ENCODE results near the gene TRAIP. TPM values are rescaled to one million over a fixed set of nuclear protein-coding genes. Genes with fewer than 3 reads are reported as not detected.
"Not testable (repeated sequence)": the region's sequence is repeated elsewhere in the genome, so short reads cannot be mapped to it uniquely, and the experiment has no call there.

The TRAIP gene
- total RNA-seq, 2 experiments from 2014 or later, result 22.7 to 25.3 TPM

DNA sequence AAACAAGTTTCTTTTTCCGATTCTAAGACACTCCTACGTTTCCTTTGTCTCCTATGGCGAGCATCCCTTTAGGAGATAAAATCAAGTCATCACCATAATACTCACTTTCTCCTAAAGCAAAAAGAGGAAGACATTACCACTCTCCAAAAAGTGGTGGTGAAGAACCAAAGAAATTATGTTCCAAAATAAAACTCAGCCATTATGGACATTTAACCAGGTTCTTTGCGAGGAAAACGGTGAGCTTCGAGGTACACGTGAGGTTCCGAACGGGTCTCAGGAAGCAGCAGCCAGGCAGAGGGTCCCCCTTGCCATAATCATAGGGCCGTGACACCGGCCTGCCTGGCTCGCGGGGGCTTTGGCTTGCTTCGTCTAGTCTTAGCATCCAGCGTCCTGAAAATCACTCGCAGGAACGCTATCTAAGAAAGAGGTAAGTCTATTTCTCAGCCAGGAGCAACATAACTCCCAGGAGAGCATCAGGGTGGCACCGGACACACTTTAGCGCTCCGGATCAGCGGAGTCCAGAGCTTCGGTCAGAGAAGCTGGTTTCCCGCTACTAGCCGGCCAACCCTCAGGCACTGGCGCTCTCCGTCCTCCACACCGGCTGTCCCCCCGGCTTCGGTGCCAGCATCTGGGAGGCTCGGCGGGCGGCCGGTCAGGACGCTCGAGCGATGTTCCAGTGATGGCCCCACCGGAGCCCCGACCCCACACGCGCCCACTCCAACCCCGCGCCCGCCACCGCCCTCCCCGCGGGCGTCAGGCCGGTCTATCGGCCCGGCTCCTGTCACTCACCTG is 70.6 kb downstream of the TRAIP start:
- peak overlapping the region; percentile 83 for H3K27ac Mint-ChIP-seq
- CTCF ChIA-PET, result interaction anchor here (3.5 kb wide), 1 partner anchor 17 kb away, joined by 34 read pairs; the partner anchor contains the start of gene INKA1
- peak; percentile 46 for DNase-seq

GRCh38 chr3:49782277-49782676 is 74.1 kb downstream of the TRAIP start:
- H3K4me3 Mint-ChIP-seq; H3K9me3 Mint-ChIP-seq; DNase-seq; H3K27me3 Mint-ChIP-seq; intact Hi-C loops (cut with micrococcal nuclease); H3K27ac Mint-ChIP-seq: not testable (repeated sequence)
- ChIA-PET POLR2A (interaction anchor here (1.3 kb wide), 1 partner anchor 17 kb away, joined by 3 read pairs; the partner anchor contains the start of gene CDHR4), CTCF (interaction anchor here (0.8 to 0.9 kb wide), 2 partner anchors 57 to 101 kb away, joined by 4 to 5 read pairs; no protein-coding TSS in a partner anchor)
- peaks cover 24% of the 10 kb centered on the region for H3K36me3 Mint-ChIP-seq
- H3K4me1 Mint-ChIP-seq (ENCODE audit: low read depth), result peaks cover 41% of the 10 kb centered on the region

More for the DNA sequence above, 70.6 kb downstream of the TRAIP start:
- Mint-ChIP-seq H3K4me1 (ENCODE audit: low read depth) (peaks cover 26% of the 10 kb centered on the region), H3K9me3 (no peaks in the 10 kb centered on the region), H3K27me3 (no peaks in the 10 kb centered on the region), H3K4me3 (peak overlapping the region; percentile 83), H3K36me3 (peaks cover 22% of the 10 kb centered on the region)
- POLR2A ChIA-PET, result interaction anchor here (0.6 to 1.9 kb wide), 4 partner anchors 10 to 61 kb away, joined by 3 to 7 read pairs (median 4); partner anchors contain the start of gene INKA1
- intact Hi-C loops (cut with micrococcal nuclease), result loop anchor here (1.0 to 5.0 kb wide), 4 partner anchors 17 to 72 kb away; partner anchors contain the start of gene TRAIP

GRCh38 chr3:49781415-49782199 is 74.8 kb downstream of the TRAIP start:
- H3K4me1 Mint-ChIP-seq (ENCODE audit: low read depth), result peaks cover 38% of the 10 kb centered on the region
- DNase-seq, result no peak
- no peaks in the 10 kb centered on the region for H3K27me3 Mint-ChIP-seq
- POLR2A ChIA-PET, result interaction anchor here (0.6 kb wide), 1 partner anchor 16 kb away, joined by 5 read pairs; no protein-coding TSS in a partner anchor
- CTCF ChIA-PET, result interaction anchor here (0.8 kb wide), 1 partner anchor 101 kb away, joined by 5 read pairs; no protein-coding TSS in a partner anchor
- H3K4me3 Mint-ChIP-seq, result no peak overlapping the region
- H3K27ac Mint-ChIP-seq, result no peak overlapping the region
- intact Hi-C loops (cut with micrococcal nuclease), result no loop called here
- no peaks in the 10 kb centered on the region for H3K9me3 Mint-ChIP-seq
- H3K36me3 Mint-ChIP-seq, result peaks cover 24% of the 10 kb centered on the region

GRCh38 chr3:49780975-49781365 is 75.4 kb downstream of the TRAIP start:
- CTCF ChIA-PET, result interaction anchor here (1.0 kb wide), 1 partner anchor 38 kb away, joined by 3 read pairs; no protein-coding TSS in a partner anchor
- POLR2A ChIA-PET, result interaction anchor here (0.6 kb wide), 2 partner anchors 15 to 253 kb away, joined by 4 to 5 read pairs; no protein-coding TSS in a partner anchor
- H3K9me3 Mint-ChIP-seq; intact Hi-C loops (cut with micrococcal nuclease); H3K27me3 Mint-ChIP-seq; H3K27ac Mint-ChIP-seq; H3K4me3 Mint-ChIP-seq; DNase-seq: not testable (repeated sequence)
- H3K4me1 Mint-ChIP-seq (ENCODE audit: low read depth), result peaks cover 38% of the 10 kb centered on the region
- peaks cover 24% of the 10 kb centered on the region for H3K36me3 Mint-ChIP-seq

GRCh38 chr3:49780080-49780974 is 76.0 kb downstream of the TRAIP start:
- Mint-ChIP-seq H3K9me3 (no peaks in the 10 kb centered on the region), H3K4me1 (ENCODE audit: low read depth) (peaks cover 39% of the 10 kb centered on the region), H3K27ac (no peak overlapping the region), H3K4me3 (no peak overlapping the region), H3K36me3 (peaks cover 20% of the 10 kb centered on the region), H3K27me3 (no peaks in the 10 kb centered on the region)
- ChIA-PET CTCF (interaction anchor here (0.9 to 1.0 kb wide), 2 partner anchors 37 to 59 kb away, joined by 3 read pairs; no protein-coding TSS in a partner anchor), POLR2A (interaction anchor here (0.6 kb wide), 1 partner anchor 252 kb away, joined by 4 read pairs; no protein-coding TSS in a partner anchor)
- intact Hi-C loops (cut with micrococcal nuclease), result no loop called here
- DNase-seq, result no peak

- intact Hi-C loops (cut with micrococcal nuclease), result no loop called here
- H3K4me1 Mint-ChIP-seq (ENCODE audit: low read depth), result peaks cover 42% of the 10 kb centered on the region
- H3K4me3 Mint-ChIP-seq, result no peak overlapping the region
- peaks cover 15% of the 10 kb centered on the region for H3K36me3 Mint-ChIP-seq
- ChIA-PET POLR2A (no interaction called here), CTCF (interaction anchor here (0.9 to 1.0 kb wide), 2 partner anchors 37 to 60 kb away, joined by 3 read pairs; no protein-coding TSS in a partner anchor)
- no peaks in the 10 kb centered on the region for H3K9me3 Mint-ChIP-seq
- no peak for DNase-seq
- no peaks in the 10 kb centered on the region for H3K27me3 Mint-ChIP-seq
- H3K27ac Mint-ChIP-seq, result no peak overlapping the region
Measured at GRCh38 chr3:49779358-49780079, 76.8 kb downstream of the TRAIP start.

Small RNA genes lying within 50 kb of the gene (microRNA-seq; reads per million reads assigned to microRNA genes)
- gene MIR5193 (ENCODE audit: borderline microRNAs expressed, borderline number of aligned reads, borderline replicate concordance), result 1.6 reads per million

Other genes with a start within 250 kb of the TRAIP start
- 100 to 1,000 TPM; 141 to 143 TPM for gene APEH, start 182.2 kb downstream of the TRAIP start, total RNA-seq
- 1 to 10 TPM; 8.1 to 8.2 TPM for gene MST1, start 167.1 kb downstream of the TRAIP start, total RNA-seq
- gene RNF123, start 167.0 kb downstream of the TRAIP start, total RNA-seq, result 10 to 100 TPM; 21.0 to 29.7 TPM
- gene AMIGO3, start 136.9 kb downstream of the TRAIP start, total RNA-seq, result not detected
- gene GMPPB, start 132.6 kb downstream of the TRAIP start, total RNA-seq, result 10 to 100 TPM; 41.0 to 45.4 TPM
- 10 to 100 TPM; 28.8 to 29.3 TPM for gene IP6K1, start 70.0 kb downstream of the TRAIP start, total RNA-seq
- under 1 TPM in 1 of 2 experiments, not detected in 1; 0.22 TPM for gene CDHR4, start 56.7 kb downstream of the TRAIP start, total RNA-seq
- gene INKA1, start 53.3 kb downstream of the TRAIP start, total RNA-seq, result 1 to 10 TPM; 1.0 to 1.2 TPM
- 10 to 100 TPM; 85.6 to 86.4 TPM for gene UBA7, start 42.6 kb downstream of the TRAIP start, total RNA-seq
- gene CAMKV, start 13.3 kb upstream of the TRAIP start, total RNA-seq, result under 1 TPM; 0.39 to 0.43 TPM
- gene MST1R, start 47.3 kb upstream of the TRAIP start, total RNA-seq, result under 1 TPM; 0.39 to 0.93 TPM
- gene MON1A, start 73.2 kb upstream of the TRAIP start, total RNA-seq, result 1 to 10 TPM; 6.3 to 7.8 TPM
- 10 to 100 TPM; 73.5 to 83.7 TPM for gene RBM6, start 83.6 kb upstream of the TRAIP start, total RNA-seq
- gene RBM5, start 232.4 kb upstream of the TRAIP start, total RNA-seq, result 100 to 1,000 TPM in 1 of 2 experiments, 10 to 100 TPM in 1; 95.2 to 107 TPM

All from activated CD4-positive, alpha-beta memory T cell treated with anti-CD3 and anti-CD28 coated beads for 36 hours (primary cell).